ENCODE results near the gene MET. TPM values are rescaled to one million over a fixed set of nuclear protein-coding genes. Genes with fewer than 3 reads are reported as not detected.

The MET gene
- total and polyA plus RNA-seq, 2 of the 8 experiments (the other 6 are each of a cell fraction or from before 2014, with no cell fraction given): 3.5 to 12.9 TPM

DNA sequence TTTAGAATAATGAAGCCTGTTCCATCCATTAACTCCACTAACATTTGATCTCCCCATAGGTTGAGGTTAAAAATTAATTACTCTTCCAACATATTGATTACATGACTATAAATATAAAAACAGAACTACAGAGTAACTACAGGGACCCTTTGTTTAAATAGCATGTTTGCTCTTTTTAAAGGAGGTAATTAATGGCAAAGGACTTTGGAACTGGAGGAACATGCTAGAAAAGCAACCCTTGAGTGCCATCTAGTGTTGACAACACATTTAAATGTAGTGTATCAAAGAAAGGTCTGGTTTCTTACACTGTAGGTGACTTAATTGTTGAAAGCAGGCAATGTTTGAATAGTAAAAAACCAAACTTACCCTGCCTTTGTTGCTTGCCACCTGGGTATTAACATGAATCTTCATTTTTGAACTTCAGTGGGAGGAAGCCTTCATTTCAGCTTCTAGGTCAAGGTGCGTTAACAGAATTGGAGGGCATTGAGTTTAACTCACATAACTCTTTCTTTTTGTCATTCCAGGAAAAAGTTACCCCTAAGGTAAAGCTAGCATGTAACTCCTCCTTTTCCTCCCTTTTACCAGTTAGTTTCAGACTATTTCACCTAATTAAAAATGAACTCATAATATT is 137.8 kb downstream of the MET start (continued):
- no peak for TF ChIP-seq CHD7 (IDR thresholded peaks at IDR 0.05; ENCODE audit: insufficient replicate concordance, low read length)
- peak in 2 of 3 experiments; percentile 54 to 58; a peak in 2 of 4 replicates for TF ChIP-seq CTCF (IDR thresholded peaks at IDR 0.05; ENCODE audit: control extremely low read depth in 1 of 3, insufficient read depth in 1 of 3, low read depth in 1 of 3, low read length in 3 of 3)
- TF ChIP-seq TBP (IDR thresholded peaks at IDR 0.05; ENCODE audit: low read depth, low read length): no peak
- TF ChIP-seq CREB1 (IDR thresholded peaks at IDR 0.05): no peak
- TF ChIP-seq RAD21 (IDR thresholded peaks at IDR 0.05 in 1 of 2, conservative IDR thresholded peaks at IDR 0.05 in 1 of 2; ENCODE audit: low read depth in 2 of 2, low read length in 2 of 2): peak; percentile 86 to 87
